HepG2 (cell line): ENCODE measurements around the gene C1QTNF5.

Source experiments
- ZNF280D ChIP-seq: sonication (generic); formaldehyde crosslinking; IDR thresholded peaks from 2 replicates; pipeline ENCODE4 v1.5.1; 2020; ENCODE audit warnings: mild to moderate bottlenecking, missing genetic modification reagents
- ZNF33B ChIP-seq: sonication (generic); formaldehyde crosslinking; IDR thresholded peaks from 2 replicates; pipeline ENCODE4 v1.5.1; 2020; ENCODE audit warnings: mild to moderate bottlenecking, missing genetic modification reagents

GRCh38 chr11:119309953-119310681 lies 30.6 kb downstream of the C1QTNF5 start:
- TF ChIP-seq ZNF33B (CRISPR knock-in tag) (no peak), ZNF280D (CRISPR knock-in tag) (no peak)
